ENCODE measurements around the gene CHFR. TPM values are rescaled to one million over a fixed set of nuclear protein-coding genes. Genes with fewer than 3 reads are reported as not detected.

Gene CHFR
- total and polyA plus RNA-seq, 4 donors, result 7.0 to 23.4 (median 14.6) TPM

DNA sequence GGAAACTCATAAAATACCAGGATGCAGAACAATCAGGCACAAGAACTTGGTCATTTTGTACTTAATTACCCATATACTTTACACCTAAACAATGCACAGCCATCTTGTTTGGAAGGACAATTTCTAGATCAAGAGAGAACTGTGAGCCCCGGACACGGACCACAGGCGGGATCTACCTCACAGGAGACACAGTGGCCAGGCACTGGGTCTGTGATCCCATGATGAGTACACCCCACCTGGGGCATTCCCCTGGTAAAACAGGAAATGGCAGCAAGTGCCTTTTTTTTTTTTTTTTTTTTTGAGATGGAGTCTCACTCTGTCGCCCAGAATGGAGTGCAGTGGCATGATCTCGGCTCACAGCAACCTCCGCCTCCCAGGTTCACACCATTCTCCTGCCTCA is 74.0 kb downstream of the CHFR start:
- 97% methylated on average over 6 of the region's 6 CpGs for WGBS
- peaks cover 24 to 53% (median 36%) of the 10 kb centered on the region in 4 donors for H3K36me3 ChIP-seq (ENCODE audit: control insufficient read depth in 4 of 4, insufficient read depth in 3 of 4, low read depth in 1 of 4, low read length in 3 of 4)
- no peak overlapping the region for H3K27ac ChIP-seq (ENCODE audit: low read depth in 1 of 2, low read length in 2 of 2)
- TF ChIP-seq, protein P1, sequence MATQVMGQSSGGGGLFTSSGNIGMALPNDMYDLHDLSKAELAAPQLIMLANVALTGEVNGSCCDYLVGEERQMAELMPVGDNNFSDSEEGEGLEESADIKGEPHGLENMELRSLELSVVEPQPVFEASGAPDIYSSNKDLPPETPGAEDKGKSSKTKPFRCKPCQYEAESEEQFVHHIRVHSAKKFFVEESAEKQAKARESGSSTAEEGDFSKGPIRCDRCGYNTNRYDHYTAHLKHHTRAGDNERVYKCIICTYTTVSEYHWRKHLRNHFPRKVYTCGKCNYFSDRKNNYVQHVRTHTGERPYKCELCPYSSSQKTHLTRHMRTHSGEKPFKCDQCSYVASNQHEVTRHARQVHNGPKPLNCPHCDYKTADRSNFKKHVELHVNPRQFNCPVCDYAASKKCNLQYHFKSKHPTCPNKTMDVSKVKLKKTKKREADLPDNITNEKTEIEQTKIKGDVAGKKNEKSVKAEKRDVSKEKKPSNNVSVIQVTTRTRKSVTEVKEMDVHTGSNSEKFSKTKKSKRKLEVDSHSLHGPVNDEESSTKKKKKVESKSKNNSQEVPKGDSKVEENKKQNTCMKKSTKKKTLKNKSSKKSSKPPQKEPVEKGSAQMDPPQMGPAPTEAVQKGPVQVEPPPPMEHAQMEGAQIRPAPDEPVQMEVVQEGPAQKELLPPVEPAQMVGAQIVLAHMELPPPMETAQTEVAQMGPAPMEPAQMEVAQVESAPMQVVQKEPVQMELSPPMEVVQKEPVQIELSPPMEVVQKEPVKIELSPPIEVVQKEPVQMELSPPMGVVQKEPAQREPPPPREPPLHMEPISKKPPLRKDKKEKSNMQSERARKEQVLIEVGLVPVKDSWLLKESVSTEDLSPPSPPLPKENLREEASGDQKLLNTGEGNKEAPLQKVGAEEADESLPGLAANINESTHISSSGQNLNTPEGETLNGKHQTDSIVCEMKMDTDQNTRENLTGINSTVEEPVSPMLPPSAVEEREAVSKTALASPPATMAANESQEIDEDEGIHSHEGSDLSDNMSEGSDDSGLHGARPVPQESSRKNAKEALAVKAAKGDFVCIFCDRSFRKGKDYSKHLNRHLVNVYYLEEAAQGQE (IDR thresholded peaks at IDR 0.05), result no peak
- TF ChIP-seq RAD21 (IDR thresholded peaks at IDR 0.05), result no peak
- TF ChIP-seq FOXA1 (IDR thresholded peaks at IDR 0.05), result no peak
- no peak for TF ChIP-seq EGR1 (IDR thresholded peaks at IDR 0.05; ENCODE audit: low read depth in 2 of 2)
- TF ChIP-seq, protein P2, sequence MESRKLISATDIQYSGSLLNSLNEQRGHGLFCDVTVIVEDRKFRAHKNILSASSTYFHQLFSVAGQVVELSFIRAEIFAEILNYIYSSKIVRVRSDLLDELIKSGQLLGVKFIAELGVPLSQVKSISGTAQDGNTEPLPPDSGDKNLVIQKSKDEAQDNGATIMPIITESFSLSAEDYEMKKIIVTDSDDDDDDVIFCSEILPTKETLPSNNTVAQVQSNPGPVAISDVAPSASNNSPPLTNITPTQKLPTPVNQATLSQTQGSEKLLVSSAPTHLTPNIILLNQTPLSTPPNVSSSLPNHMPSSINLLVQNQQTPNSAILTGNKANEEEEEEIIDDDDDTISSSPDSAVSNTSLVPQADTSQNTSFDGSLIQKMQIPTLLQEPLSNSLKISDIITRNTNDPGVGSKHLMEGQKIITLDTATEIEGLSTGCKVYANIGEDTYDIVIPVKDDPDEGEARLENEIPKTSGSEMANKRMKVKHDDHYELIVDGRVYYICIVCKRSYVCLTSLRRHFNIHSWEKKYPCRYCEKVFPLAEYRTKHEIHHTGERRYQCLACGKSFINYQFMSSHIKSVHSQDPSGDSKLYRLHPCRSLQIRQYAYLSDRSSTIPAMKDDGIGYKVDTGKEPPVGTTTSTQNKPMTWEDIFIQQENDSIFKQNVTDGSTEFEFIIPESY (IDR thresholded peaks at IDR 0.05), result no peak
- TF ChIP-seq RXRA (IDR thresholded peaks at IDR 0.05), result no peak
- no peak for TF ChIP-seq FOXA2 (IDR thresholded peaks at IDR 0.05)
- no peak for TF ChIP-seq NR2F2 (IDR thresholded peaks at IDR 0.05)
- no peak for TF ChIP-seq JUND (IDR thresholded peaks at IDR 0.05)
- no peak for DNase-seq (ENCODE audit: low spot score)
- H3K9me3 ChIP-seq (ENCODE audit: control insufficient read depth in 4 of 4, low read length in 3 of 4), result no peaks in the 10 kb centered on the region
- H3K9ac ChIP-seq (ENCODE audit: low read depth in 1 of 2, low read length in 2 of 2), result no peak overlapping the region
- no peaks in the 10 kb centered on the region for H3K4me1 ChIP-seq (ENCODE audit: control insufficient read depth in 4 of 4, insufficient read depth in 4 of 4, low read length in 3 of 4)
- H3K27me3 ChIP-seq (ENCODE audit: control insufficient read depth in 4 of 4, insufficient read depth in 4 of 4, low read length in 3 of 4), result no peaks in the 10 kb centered on the region
- no peak overlapping the region for H3K4me3 ChIP-seq (ENCODE audit: low read depth in 1 of 3, low read length in 3 of 3)

DNA sequence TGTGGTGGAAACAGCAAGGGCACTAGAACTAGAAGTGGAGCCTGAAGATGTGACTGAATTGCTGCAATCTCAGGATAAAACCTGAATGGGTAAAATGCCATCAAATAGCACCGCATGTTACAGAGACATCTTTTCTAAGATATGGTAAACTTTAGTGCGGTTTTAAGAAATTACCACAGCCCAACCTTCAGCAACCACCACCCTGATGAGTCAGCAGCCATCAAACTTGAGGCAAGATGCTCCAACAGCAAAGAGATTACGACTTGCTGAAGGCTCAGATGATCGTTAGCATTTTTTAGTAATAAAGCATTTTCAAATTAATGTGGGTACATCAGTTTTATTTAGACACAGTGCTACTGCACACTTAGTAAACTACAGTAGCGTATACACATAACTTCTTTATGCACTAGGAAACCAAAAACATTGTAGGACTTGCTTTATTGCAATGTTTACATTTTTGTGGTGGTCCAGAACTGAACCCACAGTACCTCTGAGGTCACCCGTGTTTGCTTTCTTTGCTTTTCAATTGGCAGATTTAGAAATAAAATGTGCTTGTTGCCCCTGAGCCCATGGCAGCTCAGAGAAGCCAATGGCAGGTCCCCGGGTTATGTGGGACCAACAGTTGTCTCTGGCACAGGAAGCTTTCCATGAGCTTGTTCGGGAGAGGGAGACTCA is 74.6 kb downstream of the CHFR start:
- no peak for DNase-seq (ENCODE audit: low spot score)
- Histone ChIP-seq H3K4me1 (ENCODE audit: control insufficient read depth in 4 of 4, insufficient read depth in 4 of 4, low read length in 3 of 4) (no peaks in the 10 kb centered on the region), H3K27ac (ENCODE audit: low read depth in 1 of 2, low read length in 2 of 2) (no peak overlapping the region), H3K27me3 (ENCODE audit: control insufficient read depth in 4 of 4, insufficient read depth in 4 of 4, low read length in 3 of 4) (no peaks in the 10 kb centered on the region), H3K4me3 (ENCODE audit: low read depth in 1 of 3, low read length in 3 of 3) (no peak overlapping the region), H3K9me3 (ENCODE audit: control insufficient read depth in 4 of 4, low read length in 3 of 4) (no peaks in the 10 kb centered on the region), H3K36me3 (ENCODE audit: control insufficient read depth in 4 of 4, insufficient read depth in 3 of 4, low read depth in 1 of 4, low read length in 3 of 4) (peaks cover 21 to 55% (median 38%) of the 10 kb centered on the region in 4 donors), H3K9ac (ENCODE audit: low read depth in 1 of 2, low read length in 2 of 2) (no peak overlapping the region)
- 90% methylated on average over 8 of the region's 8 CpGs for WGBS
- TF ChIP-seq EGR1 (IDR thresholded peaks at IDR 0.05; ENCODE audit: low read depth in 2 of 2) (no peak), RAD21 (IDR thresholded peaks at IDR 0.05) (no peak), HNF4A (conservative IDR thresholded peaks at IDR 0.05) (no peak), TAF1 (conservative IDR thresholded peaks at IDR 0.05) (no peak), RXRA (IDR thresholded peaks at IDR 0.05) (no peak), NR2F2 (IDR thresholded peaks at IDR 0.05) (no peak), FOXA1 (IDR thresholded peaks at IDR 0.05) (no peak), JUND (IDR thresholded peaks at IDR 0.05) (no peak), HNF4G (IDR thresholded peaks at IDR 0.05) (no peak), FOXA2 (IDR thresholded peaks at IDR 0.05) (no peak), SP1 (IDR thresholded peaks at IDR 0.05) (no peak), YY1 (IDR thresholded peaks at IDR 0.05) (no peak)
- TF ChIP-seq, protein P3, sequence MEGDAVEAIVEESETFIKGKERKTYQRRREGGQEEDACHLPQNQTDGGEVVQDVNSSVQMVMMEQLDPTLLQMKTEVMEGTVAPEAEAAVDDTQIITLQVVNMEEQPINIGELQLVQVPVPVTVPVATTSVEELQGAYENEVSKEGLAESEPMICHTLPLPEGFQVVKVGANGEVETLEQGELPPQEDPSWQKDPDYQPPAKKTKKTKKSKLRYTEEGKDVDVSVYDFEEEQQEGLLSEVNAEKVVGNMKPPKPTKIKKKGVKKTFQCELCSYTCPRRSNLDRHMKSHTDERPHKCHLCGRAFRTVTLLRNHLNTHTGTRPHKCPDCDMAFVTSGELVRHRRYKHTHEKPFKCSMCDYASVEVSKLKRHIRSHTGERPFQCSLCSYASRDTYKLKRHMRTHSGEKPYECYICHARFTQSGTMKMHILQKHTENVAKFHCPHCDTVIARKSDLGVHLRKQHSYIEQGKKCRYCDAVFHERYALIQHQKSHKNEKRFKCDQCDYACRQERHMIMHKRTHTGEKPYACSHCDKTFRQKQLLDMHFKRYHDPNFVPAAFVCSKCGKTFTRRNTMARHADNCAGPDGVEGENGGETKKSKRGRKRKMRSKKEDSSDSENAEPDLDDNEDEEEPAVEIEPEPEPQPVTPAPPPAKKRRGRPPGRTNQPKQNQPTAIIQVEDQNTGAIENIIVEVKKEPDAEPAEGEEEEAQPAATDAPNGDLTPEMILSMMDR (IDR thresholded peaks at IDR 0.05; ENCODE audit: low read depth, low read length, missing input control), result no peak
- TF ChIP-seq, protein P4, sequence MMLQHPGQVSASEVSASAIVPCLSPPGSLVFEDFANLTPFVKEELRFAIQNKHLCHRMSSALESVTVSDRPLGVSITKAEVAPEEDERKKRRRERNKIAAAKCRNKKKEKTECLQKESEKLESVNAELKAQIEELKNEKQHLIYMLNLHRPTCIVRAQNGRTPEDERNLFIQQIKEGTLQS (IDR thresholded peaks at IDR 0.05), result no peak
- TF ChIP-seq, protein P1 (IDR thresholded peaks at IDR 0.05), result no peak
- TF ChIP-seq, protein P5, sequence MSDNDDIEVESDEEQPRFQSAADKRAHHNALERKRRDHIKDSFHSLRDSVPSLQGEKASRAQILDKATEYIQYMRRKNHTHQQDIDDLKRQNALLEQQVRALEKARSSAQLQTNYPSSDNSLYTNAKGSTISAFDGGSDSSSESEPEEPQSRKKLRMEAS (IDR thresholded peaks at IDR 0.05), result no peak
- TF ChIP-seq, protein P2 (IDR thresholded peaks at IDR 0.05), result no peak
